ENCODE measurements around the gene STK38L.
A peak's percentile ranks its signal among the peaks of the same experiment; 100 is the strongest.

Gene STK38L

GRCh38 chr12:27331927-27332324 is 87.8 kb downstream of the STK38L start:
- in situ Hi-C loops (cut with MboI; ENCODE audit: low sequenced_read_pairs, unreplicated experiment): no loop called here
- DNase-seq (ENCODE audit: low spot score): no peak
- TF ChIP-seq, protein P1, sequence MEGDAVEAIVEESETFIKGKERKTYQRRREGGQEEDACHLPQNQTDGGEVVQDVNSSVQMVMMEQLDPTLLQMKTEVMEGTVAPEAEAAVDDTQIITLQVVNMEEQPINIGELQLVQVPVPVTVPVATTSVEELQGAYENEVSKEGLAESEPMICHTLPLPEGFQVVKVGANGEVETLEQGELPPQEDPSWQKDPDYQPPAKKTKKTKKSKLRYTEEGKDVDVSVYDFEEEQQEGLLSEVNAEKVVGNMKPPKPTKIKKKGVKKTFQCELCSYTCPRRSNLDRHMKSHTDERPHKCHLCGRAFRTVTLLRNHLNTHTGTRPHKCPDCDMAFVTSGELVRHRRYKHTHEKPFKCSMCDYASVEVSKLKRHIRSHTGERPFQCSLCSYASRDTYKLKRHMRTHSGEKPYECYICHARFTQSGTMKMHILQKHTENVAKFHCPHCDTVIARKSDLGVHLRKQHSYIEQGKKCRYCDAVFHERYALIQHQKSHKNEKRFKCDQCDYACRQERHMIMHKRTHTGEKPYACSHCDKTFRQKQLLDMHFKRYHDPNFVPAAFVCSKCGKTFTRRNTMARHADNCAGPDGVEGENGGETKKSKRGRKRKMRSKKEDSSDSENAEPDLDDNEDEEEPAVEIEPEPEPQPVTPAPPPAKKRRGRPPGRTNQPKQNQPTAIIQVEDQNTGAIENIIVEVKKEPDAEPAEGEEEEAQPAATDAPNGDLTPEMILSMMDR (IDR thresholded peaks at IDR 0.05; ENCODE audit: borderline replicate concordance, control extremely low read depth, extremely low read depth, insufficient read depth, missing control alignments): no peak

- DNase-seq (ENCODE audit: low spot score): no peak
- TF ChIP-seq, protein P1 (IDR thresholded peaks at IDR 0.05; ENCODE audit: borderline replicate concordance, control extremely low read depth, extremely low read depth, insufficient read depth, missing control alignments): no peak
- in situ Hi-C loops (cut with MboI; ENCODE audit: low sequenced_read_pairs, unreplicated experiment): no loop called here
These were observed 88.3 kb downstream of the STK38L start for GRCh38 chr12:27332407-27332713.

DNA sequence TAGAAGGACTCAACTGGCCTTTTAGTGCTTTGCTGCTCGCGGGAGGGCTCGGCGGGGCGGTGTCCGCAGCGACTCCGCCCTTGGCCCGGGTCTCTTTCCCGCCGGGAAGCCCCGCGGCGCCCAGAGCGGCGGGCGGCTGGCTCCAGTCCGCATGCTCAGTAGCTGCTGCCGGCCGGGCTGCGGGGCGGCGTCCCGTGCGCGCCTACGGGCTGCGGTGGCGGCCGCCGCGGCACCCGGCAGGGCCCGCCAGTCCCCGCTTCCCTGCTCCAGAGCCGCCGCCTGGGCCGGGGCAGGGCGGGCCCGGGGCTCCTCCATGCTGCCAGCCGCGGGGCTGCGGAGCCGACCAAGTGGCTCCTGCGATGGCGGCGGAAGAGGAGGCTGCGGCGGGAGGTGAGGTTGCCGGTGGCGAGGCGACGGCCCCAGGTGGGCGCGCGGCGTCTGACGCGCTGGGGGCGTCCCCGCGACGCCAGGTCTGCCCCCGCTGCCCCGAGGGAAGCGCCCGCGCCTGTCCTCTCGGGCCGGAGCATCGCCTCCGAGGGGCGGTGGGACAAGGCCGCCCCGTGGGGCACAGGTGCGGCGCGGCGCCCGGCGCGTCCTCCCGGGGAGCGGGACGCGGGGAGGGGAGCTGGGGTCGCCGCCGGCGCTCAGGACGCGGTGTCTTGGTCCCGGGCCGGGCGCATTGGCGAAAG is 88.8 kb downstream of the STK38L start, which contains the start of gene BMAL2:
Gene BMAL2 (plus strand): TSS at position 123 of the 689 bp plus-strand sequence. CDS start 237 bp downstream, at position 360.
- TF ChIP-seq, protein P1 (IDR thresholded peaks at IDR 0.05; ENCODE audit: borderline replicate concordance, control extremely low read depth, extremely low read depth, insufficient read depth, missing control alignments): no peak
- DNase-seq (ENCODE audit: low spot score): peak; percentile 76
- in situ Hi-C loops (cut with MboI; ENCODE audit: low sequenced_read_pairs, unreplicated experiment): no loop called here

DNA sequence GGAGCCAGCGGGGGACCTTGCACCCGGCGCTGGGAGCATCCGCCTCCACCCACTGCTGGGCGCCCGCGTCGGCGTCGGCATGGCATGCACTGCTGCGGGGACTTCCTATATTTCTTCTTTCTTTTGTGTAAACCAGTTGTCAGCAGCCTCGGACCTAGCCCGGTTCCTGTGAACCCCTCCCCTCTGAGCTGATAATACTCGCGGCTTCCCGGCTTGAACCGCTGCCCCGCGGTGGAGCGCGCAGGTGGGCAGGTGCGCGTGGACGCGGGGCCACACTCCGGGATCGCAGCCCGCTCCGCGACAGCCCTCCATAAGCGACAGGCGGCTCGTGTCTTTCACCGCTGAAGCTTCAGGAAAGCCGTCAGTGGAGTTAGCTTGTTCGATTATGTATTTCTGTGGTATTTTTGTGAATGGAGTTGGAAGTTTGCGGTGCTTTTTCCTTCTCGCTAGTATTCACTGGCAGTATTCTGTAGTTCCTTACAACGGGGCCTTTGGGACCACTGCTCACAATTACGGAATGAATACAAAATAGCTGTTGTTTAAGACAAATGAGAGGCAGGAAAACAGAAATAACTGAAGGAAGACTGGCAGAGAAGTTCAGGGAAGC is 89.4 kb downstream of the STK38L start:
- peak; percentile 49 for DNase-seq (ENCODE audit: low spot score)

GRCh38 chr12:27334042-27334720 is 90.1 kb downstream of the STK38L start:
- TF ChIP-seq, protein P1 (IDR thresholded peaks at IDR 0.05; ENCODE audit: borderline replicate concordance, control extremely low read depth, extremely low read depth, insufficient read depth, missing control alignments): no peak
- in situ Hi-C loops (cut with MboI; ENCODE audit: low sequenced_read_pairs, unreplicated experiment): no loop called here

More for the DNA sequence above, 89.4 kb downstream of the STK38L start:
- in situ Hi-C loops (cut with MboI; ENCODE audit: low sequenced_read_pairs, unreplicated experiment): no loop called here
- TF ChIP-seq, protein P1 (IDR thresholded peaks at IDR 0.05; ENCODE audit: borderline replicate concordance, control extremely low read depth, extremely low read depth, insufficient read depth, missing control alignments): no peak

GRCh38 chr12:27334721-27335082 is 90.6 kb downstream of the STK38L start:
- DNase-seq (ENCODE audit: low spot score): no peak
- in situ Hi-C loops (cut with MboI; ENCODE audit: low sequenced_read_pairs, unreplicated experiment): no loop called here
- TF ChIP-seq, protein P1 (IDR thresholded peaks at IDR 0.05; ENCODE audit: borderline replicate concordance, control extremely low read depth, extremely low read depth, insufficient read depth, missing control alignments): no peak

More at GRCh38 chr12:27334042-27334720, 90.1 kb downstream of the STK38L start:
- DNase-seq (ENCODE audit: low spot score): peak; percentile 45
